HEK293T (cell line): ENCODE measurements around the gene ANKRD24.

ENCODE experiments used
- CTCF ChIA-PET: fragments of 350-600 bp; formaldehyde crosslinking; extraction: SDS; loops from one replicate; lab custom pipeline; 2021; ENCODE audit warnings: antibody characterized with exemption, inconsistent platforms; lab: Yijun Ruan, JAX
- POLR2A ChIA-PET: fragments of 350-600 bp; formaldehyde crosslinking; extraction: SDS; loops from one replicate; lab custom pipeline; 2020; ENCODE audit warnings: antibody characterized with exemption, inconsistent platforms; lab: Yijun Ruan, JAX
- DNase-seq: peaks from one replicate; pipeline ENCODE4 v3.0.0; 2012; ENCODE audit warnings: mixed read lengths; ENCODE audit errors: extremely low spot score
- ARNT ChIP-seq: fragments of 450-650 bp; IDR thresholded peaks from 2 replicates; pipeline ENCODE4 v1.6.1; 2017; ENCODE audit warnings: mild to moderate bottlenecking
- BHLHE40 ChIP-seq: fragments of 450-650 bp; IDR thresholded peaks from 2 replicates; pipeline ENCODE4 v1.6.1; 2016; ENCODE audit warnings: mild to moderate bottlenecking, moderate library complexity, borderline replicate concordance
- CTBP1 ChIP-seq: fragments of 450-650 bp; IDR thresholded peaks from 2 replicates; pipeline ENCODE4 v1.6.1; 2016; ENCODE audit warnings: borderline replicate concordance
- ELF4 ChIP-seq: fragments of 450-650 bp; IDR thresholded peaks from 2 replicates; pipeline ENCODE4 v1.6.1; 2017; ENCODE audit warnings: antibody characterized with exemption
- FOXA1 ChIP-seq: fragments of 450-650 bp; IDR thresholded peaks from 2 replicates; pipeline ENCODE4 v1.6.1; 2016; ENCODE audit warnings: mild to moderate bottlenecking
- FOXK2 ChIP-seq: fragments of 450-650 bp; IDR thresholded peaks from 2 replicates; pipeline ENCODE4 v1.6.1; 2016; ENCODE audit warnings: mild to moderate bottlenecking
- FOXM1 ChIP-seq: fragments of 450-650 bp; IDR thresholded peaks from 2 replicates; pipeline ENCODE4 v1.6.1; 2017; ENCODE audit warnings: mild to moderate bottlenecking, borderline replicate concordance
- HDGF ChIP-seq: fragments of 450-650 bp; IDR thresholded peaks from 2 replicates; pipeline ENCODE4 v1.6.1; 2017; ENCODE audit warnings: antibody characterized with exemption, borderline replicate concordance
- L3MBTL2 ChIP-seq: fragments of 450-650 bp; conservative IDR thresholded peaks from 2 replicates; pipeline ENCODE4 v1.6.1; 2016; ENCODE audit warnings: mild to moderate bottlenecking
- LEF1 ChIP-seq: fragments of 450-650 bp; IDR thresholded peaks from 2 replicates; pipeline ENCODE4 v1.6.1; 2017; ENCODE audit warnings: mild to moderate bottlenecking, borderline replicate concordance
- NFRKB ChIP-seq: fragments of 450-650 bp; IDR thresholded peaks from 2 replicates; pipeline ENCODE4 v1.6.1; 2016; ENCODE audit warnings: mild to moderate bottlenecking, moderate library complexity
- SP1 ChIP-seq: fragments of 450-650 bp; IDR thresholded peaks from 2 replicates; pipeline ENCODE4 v1.6.1; 2017
- SUZ12 ChIP-seq: fragments of 450-650 bp; IDR thresholded peaks from 2 replicates; pipeline ENCODE4 v1.6.1; 2016; ENCODE audit warnings: mild to moderate bottlenecking
- TARDBP ChIP-seq: fragments of 450-650 bp; IDR thresholded peaks from 2 replicates; pipeline ENCODE4 v1.6.1; 2016
- ZNF384 ChIP-seq: fragments of 450-650 bp; IDR thresholded peaks from 2 replicates; pipeline ENCODE4 v1.6.1; 2016
- TF ChIP-seq, protein P1 (sequence below): fragments of 450-650 bp; IDR thresholded peaks from 2 replicates; pipeline ENCODE4 v1.6.1; 2016

The ANKRD24 gene

DNA sequence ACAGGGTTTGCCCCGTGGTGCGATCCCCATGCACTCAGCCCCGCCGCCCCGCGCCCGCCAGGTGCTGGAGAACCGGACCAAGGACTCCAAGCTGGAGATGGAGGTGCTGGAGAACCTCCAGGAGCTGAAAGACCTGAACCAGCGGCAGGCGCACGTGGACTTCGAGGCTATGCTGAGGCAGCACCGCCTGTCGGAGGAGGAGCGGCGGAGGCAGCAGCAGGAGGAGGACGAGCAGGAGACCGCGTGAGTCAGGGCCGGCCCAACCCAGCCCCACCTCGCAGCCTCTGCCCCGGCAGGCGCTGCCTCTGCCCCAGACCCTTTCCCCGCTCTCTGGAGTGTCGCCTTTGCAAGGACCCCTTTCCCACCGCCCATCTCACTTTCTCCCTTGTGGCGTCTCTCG is 75.7 kb downstream of the ANKRD24 start:
- ChIA-PET CTCF (interaction anchor here (0.6 kb wide), 1 partner anchor 73 kb away, joined by 3 read pairs; no protein-coding TSS in a partner anchor), POLR2A (interaction anchor here (1.1 kb wide), 1 partner anchor 11 kb away, joined by 3 read pairs; the partner anchor contains the start of gene YJU2)
- no peak for TF ChIP-seq FOXA1
- no peak for TF ChIP-seq CTBP1
- no peak for TF ChIP-seq FOXM1
- no peak for TF ChIP-seq ZNF384
- TF ChIP-seq SP1: no peak
- TF ChIP-seq, protein P1, sequence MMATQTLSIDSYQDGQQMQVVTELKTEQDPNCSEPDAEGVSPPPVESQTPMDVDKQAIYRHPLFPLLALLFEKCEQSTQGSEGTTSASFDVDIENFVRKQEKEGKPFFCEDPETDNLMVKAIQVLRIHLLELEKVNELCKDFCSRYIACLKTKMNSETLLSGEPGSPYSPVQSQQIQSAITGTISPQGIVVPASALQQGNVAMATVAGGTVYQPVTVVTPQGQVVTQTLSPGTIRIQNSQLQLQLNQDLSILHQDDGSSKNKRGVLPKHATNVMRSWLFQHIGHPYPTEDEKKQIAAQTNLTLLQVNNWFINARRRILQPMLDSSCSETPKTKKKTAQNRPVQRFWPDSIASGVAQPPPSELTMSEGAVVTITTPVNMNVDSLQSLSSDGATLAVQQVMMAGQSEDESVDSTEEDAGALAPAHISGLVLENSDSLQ: no peak
- TF ChIP-seq HDGF: no peak
- TF ChIP-seq ELF4: no peak
- no peak for TF ChIP-seq TARDBP
- TF ChIP-seq SUZ12: no peak
- TF ChIP-seq NFRKB: no peak
- TF ChIP-seq BHLHE40: no peak
- TF ChIP-seq L3MBTL2: no peak
- DNase-seq: no peak

DNA sequence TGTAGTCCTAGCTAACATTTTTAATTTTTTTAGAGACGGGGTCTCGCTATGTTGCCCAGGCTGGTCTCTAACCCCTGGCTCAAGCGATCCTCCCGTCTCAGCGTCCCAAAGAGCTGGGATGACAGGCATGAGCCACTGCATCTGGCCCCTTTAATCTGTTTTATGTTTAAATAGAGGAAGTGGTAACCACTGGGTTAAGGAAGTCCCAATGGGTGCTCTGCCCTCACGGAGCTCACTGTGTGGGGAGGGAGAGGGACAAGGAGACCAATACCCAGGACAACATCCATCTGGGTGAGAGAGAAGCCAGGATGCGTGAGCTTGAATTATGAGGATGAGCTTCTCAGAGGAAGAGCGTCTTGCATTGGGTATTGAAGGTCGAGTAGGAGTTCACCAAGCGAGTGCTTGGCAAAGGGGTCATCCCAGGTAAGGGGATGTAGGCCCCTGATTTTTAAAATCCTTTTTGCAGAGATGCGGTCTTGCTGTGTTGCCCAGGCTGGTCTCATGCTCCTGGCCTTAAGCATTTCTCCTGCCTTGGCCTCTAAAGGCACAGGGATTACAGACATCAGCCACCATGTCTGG is 78.2 kb downstream of the ANKRD24 start:
- ChIA-PET CTCF (interaction anchor here (1.6 kb wide), 1 partner anchor 92 kb away, joined by 7 read pairs; no protein-coding TSS in a partner anchor), POLR2A (no interaction called here)
- TF ChIP-seq HDGF: no peak
- TF ChIP-seq, protein P1: no peak
- TF ChIP-seq FOXM1: no peak
- no peak for TF ChIP-seq BHLHE40
- TF ChIP-seq SUZ12: no peak
- no peak for TF ChIP-seq ELF4
- no peak for DNase-seq

DNA sequence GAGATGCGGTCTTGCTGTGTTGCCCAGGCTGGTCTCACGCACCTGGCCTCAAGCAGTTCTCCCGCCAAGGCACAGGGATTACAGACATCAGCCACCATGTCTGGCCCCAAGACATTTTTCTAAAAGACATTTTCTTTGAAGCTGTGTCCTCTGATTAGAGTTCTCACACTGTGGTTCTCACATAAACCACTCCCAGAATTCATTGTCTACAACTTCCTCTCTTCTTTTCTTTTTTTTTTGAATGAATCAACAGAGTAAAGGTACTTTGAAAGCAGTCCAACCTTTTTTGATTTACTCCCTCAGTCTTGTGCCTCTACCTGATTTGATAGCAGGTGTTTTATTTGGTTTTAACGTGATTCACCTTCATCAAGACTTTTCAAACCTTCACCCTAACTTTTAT is 82.3 kb downstream of the ANKRD24 start:
- ChIA-PET POLR2A (no interaction called here), CTCF (no interaction called here)
- TF ChIP-seq LEF1: no peak
- no peak for TF ChIP-seq TARDBP
- no peak for TF ChIP-seq ARNT
- TF ChIP-seq NFRKB: no peak
- TF ChIP-seq BHLHE40: no peak
- no peak for TF ChIP-seq SP1
- TF ChIP-seq SUZ12: no peak
- TF ChIP-seq ELF4: no peak
- TF ChIP-seq FOXM1: no peak
- TF ChIP-seq, protein P1: no peak
- no peak for TF ChIP-seq ZNF384
- TF ChIP-seq CTBP1: no peak
- TF ChIP-seq FOXA1: no peak
- no peak for TF ChIP-seq FOXK2
- DNase-seq: no peak

DNA sequence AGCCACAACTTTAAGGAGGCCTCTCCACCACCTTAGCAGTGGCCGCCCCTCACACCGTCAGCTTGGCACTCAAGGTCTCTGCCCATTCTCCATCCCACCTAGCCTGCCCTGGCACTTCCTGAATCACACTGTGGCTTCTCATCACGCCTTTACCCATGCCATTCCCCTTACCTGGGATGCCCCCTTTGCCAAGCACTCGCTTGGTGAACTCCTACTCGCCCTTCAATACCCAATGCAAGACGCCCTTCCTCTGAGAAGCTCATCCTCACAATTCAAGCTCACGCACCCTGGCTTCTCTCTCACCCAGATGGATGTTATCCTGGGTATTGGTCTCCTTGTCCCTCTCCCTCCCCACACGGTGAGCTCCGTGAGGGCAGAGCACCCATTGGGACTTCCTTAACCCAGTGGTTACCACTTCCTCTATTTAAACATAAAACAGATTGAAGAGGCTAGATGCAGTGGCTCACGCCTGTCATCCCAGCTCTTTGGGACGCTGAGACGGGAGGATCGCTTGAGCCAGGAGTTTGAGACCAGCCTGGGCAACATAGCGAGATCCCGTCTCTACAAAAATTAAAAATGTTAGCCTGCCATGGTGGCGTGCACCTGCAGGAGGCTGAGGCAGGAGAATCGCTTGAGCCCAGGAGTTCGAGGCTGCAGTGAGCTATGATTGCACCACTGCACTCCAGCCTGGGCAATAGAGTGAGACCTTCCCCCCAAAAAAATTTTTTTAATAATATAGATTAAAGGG is 83.9 kb downstream of the ANKRD24 start:
- DNase-seq: no peak
- ChIA-PET POLR2A (interaction anchor here (0.7 to 3.7 kb wide), 5 partner anchors 11 to 177 kb away, joined by 3 to 23 read pairs (median 6); partner anchors contain the start of gene MPND), CTCF (interaction anchor here (0.6 to 2.2 kb wide), 24 partner anchors 10 to 494 kb away, joined by 3 to 32 read pairs (median 4); partner anchors contain the start of genes CHAF1A, MPND, SH3GL1 and YJU2)
- TF ChIP-seq FOXM1: no peak
- TF ChIP-seq ELF4: no peak
- TF ChIP-seq, protein P1: no peak
- TF ChIP-seq SP1: no peak
- TF ChIP-seq TARDBP: no peak
- TF ChIP-seq ARNT: no peak
- TF ChIP-seq HDGF: no peak
- no peak for TF ChIP-seq FOXA1
- no peak for TF ChIP-seq NFRKB
- TF ChIP-seq L3MBTL2: no peak
- TF ChIP-seq LEF1: no peak
- TF ChIP-seq CTBP1: no peak
- TF ChIP-seq BHLHE40: no peak
- TF ChIP-seq ZNF384: no peak
- TF ChIP-seq SUZ12: no peak
- TF ChIP-seq FOXK2: no peak
